Urothelium cell line (cell line): Measurements from ENCODE around the gene MCM9.

Experiments used
- DNase-seq: peaks from one replicate; pipeline ENCODE4 v3.0.0; 2011; ENCODE audit warnings: low spot score, mixed read lengths
- FAIRE-seq: peaks from 2 replicates; lab custom pipeline; 2011; peaks lifted over from hg19 to GRCh38; lab: Jason Lieb, UNC

Gene MCM9

GRCh38 chr6:118894425-118895260 is 40.3 kb downstream of the MCM9 start:
- FAIRE-seq (no peak), DNase-seq (peak; percentile 44)

GRCh38 chr6:118893807-118894424 is 41.0 kb downstream of the MCM9 start, which contains the start of gene ASF1A:
TSS of gene ASF1A (plus strand) at chr6:118894152. CDS start at chr6:118894414, 262 bp downstream.
- FAIRE-seq (no peak), DNase-seq (peak; percentile 93)

- peak; percentile 23 for DNase-seq
- FAIRE-seq, result no peak
Observed at GRCh38 chr6:118893064-118893806, 41.7 kb downstream of the MCM9 start.

- no peak for FAIRE-seq
- DNase-seq, result no peak
Observed at GRCh38 chr6:118892355-118892991, 42.5 kb downstream of the MCM9 start.

GRCh38 chr6:118890997-118891790 is 43.8 kb downstream of the MCM9 start:
- no peak for DNase-seq
- no peak for FAIRE-seq

- DNase-seq (no peak), FAIRE-seq (no peak)
Observed at GRCh38 chr6:118889163-118889562, 45.8 kb downstream of the MCM9 start.

- no peak for FAIRE-seq
- DNase-seq, result no peak
Observed at GRCh38 chr6:118886641-118887040, 48.3 kb downstream of the MCM9 start.

- no peak for FAIRE-seq
Observed at GRCh38 chr6:118882314-118882905, 52.5 kb downstream of the MCM9 start.

GRCh38 chr6:118881440-118882313 is 53.3 kb downstream of the MCM9 start:
- FAIRE-seq, result no peak
- DNase-seq, result no peak

More at GRCh38 chr6:118882314-118882905, 52.5 kb downstream of the MCM9 start:
- DNase-seq, result no peak

GRCh38 chr6:118877806-118878205 is 57.2 kb downstream of the MCM9 start:
- no peak for DNase-seq
- no peak for FAIRE-seq

- FAIRE-seq, result no peak
- no peak for DNase-seq
Observed at GRCh38 chr6:118876814-118877213, 58.1 kb downstream of the MCM9 start.

GRCh38 chr6:118876198-118876597 is 58.8 kb downstream of the MCM9 start:
- DNase-seq (no peak), FAIRE-seq (no peak)

- FAIRE-seq (no peak), DNase-seq (no peak)
Observed at GRCh38 chr6:118875672-118876071, 59.3 kb downstream of the MCM9 start.

- FAIRE-seq (no peak), DNase-seq (no peak)
Observed at GRCh38 chr6:118873239-118873638, 61.7 kb downstream of the MCM9 start.

GRCh38 chr6:118872726-118873125 is 62.2 kb downstream of the MCM9 start:
- DNase-seq (no peak), FAIRE-seq (no peak)

GRCh38 chr6:118872318-118872717 is 62.6 kb downstream of the MCM9 start:
- no peak for FAIRE-seq
- DNase-seq, result no peak

GRCh38 chr6:118871331-118871730 is 63.6 kb downstream of the MCM9 start:
- no peak for FAIRE-seq
- no peak for DNase-seq

- DNase-seq, result no peak
- FAIRE-seq, result no peak
Observed at GRCh38 chr6:118869894-118870589, 64.9 kb downstream of the MCM9 start.
